ENCODE results near the gene PDF. TPM values are rescaled to one million over a fixed set of nuclear protein-coding genes. Genes with fewer than 3 reads are reported as not detected.
A peak's percentile ranks its signal among the peaks of the same experiment; 100 is the strongest.
"Not testable (repeated sequence)": the region's sequence is repeated elsewhere in the genome, so short reads cannot be mapped to it uniquely, and the experiment has no call there.

The PDF gene
- polyA plus RNA-seq, 1 donor, result 6.8 TPM

DNA sequence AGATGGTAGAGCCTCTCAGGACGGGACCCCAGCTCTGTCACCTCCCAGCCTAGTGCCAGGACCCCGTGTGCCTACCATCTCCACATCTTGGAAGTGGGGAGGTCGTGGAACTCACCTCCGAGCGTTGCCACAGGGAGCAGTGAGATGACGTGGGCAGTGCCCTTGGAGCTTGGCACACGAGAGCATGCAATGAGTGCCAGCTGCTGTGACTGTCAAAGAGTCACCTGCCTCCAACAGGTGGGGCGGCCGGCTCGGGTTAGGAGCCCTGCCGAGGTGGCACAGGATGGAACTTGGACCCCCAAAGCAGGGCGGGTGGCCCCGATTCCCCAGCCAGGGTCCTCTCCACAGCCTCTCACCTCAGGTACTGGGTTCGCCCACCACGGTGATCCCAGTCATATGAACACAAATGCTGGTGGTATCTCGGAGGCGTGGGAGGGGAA, 13.8 kb downstream of the PDF start:
- DNase-seq (ENCODE audit: low read depth), result no peak

DNA sequence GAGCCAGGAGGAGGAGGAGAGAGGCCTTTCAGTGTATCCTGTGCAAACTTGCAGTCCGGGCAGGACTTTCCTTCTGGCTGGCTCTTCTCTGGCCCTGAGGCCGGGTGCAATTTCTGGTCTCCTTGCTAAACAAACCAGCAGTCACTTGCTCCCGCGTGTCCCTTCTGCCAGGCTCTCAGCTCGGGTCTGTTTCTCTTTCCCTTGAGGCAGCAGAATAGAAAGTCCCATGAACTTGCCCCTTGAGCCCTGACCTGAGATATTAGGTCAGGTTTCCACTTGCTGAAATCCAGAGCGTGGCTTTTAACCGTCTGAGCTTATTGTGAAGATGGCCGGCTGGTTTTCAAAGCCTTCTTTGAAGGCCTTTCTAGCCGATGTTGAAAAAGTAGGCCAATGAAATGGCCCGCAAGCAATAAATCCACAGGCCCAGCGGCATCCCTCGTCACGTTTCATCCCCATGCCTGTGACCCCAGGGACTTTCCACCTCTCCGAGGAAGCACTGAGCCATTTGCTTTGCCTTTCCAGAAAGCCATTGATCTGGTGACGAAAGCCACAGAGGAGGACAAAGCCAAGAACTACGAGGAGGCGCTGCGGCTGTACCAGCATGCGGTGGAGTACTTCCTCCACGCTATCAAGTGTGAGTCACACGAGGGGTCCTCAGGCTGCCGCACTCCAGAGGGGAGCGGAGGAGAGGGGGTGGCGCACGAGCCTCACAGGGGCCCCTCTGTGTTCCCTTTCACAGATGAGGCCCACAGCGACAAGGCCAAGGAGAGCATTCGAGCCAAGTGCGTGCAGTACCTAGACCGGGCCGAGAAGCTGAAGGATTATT, 14.7 kb downstream of the PDF start:
- DNase-seq (ENCODE audit: low read depth), result no peak

DNA sequence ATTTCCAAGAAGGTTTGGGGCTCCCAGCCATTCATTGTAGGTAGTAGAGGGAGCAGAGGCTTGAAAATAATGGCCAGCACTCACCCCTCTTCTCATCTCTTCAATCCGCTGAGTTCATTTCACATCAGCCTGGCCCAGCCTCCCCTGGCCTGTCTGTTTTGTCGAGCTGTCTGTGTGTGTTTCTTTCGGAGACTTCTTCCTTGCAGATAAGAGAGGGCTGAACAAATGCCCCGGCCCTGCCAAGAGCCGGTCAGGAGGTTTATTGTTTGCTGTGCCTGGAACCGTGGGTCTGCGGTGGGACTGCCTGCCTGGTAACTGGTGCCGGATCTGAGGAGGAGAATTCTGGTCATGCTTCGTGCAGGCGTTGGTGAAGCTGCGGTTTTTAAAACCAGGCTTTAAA, 15.9 kb downstream of the PDF start:
- no peak for DNase-seq (ENCODE audit: low read depth)

- DNase-seq (ENCODE audit: low read depth), result no peak
Observed at GRCh38 chr16:69313469-69313868, 16.9 kb downstream of the PDF start.

- no peak for DNase-seq (ENCODE audit: low read depth)
Observed at GRCh38 chr16:69311533-69312387, 18.6 kb downstream of the PDF start.

DNA sequence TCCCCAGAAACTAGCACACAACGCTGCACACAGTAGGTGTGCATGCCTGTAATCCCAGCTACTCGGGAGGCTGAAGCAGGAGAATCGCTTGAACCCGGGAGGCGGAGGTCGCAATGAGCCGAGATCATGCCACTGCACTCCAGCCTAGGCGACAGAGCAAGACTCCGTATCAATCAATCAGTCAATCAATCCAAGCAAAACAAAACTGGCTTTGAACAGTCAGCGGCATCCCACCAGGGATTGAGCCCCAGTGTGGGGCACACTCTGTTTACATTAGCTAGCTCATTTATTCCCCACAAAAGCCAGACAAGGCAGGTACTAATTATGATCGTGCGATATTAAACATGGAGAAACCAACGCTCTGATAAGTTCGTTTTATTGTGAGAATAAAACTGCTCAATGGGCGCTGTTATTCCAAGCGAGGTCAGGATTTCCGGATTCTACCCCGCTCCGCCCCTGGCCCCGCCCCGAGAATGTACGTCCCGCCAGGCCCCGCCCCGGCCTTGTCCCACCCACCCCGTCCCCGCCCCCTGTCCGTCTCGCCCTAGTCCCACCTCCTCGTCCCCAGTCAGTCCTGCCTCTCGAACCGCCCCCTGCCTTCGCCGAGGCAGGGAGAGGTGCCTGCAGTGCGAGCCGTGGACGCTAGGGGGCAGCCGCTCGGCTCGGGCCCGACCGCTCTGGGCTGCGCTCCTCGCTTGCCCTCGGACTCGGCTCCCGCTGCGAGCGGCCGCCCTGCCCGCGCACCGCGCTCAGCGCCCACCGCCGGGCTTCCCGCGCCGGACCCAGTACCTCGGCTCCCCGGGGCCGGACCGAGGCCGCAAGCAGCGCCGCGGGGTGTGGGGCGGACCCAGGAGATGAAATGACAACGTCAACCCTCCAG, 19.5 kb downstream of the PDF start, which contains the start of gene VPS4A:
VPS4A (plus strand) TSS at position 698 of the 880 bp plus-strand sequence; CDS start at position 860, 162 bp downstream.
- DNase-seq (ENCODE audit: low read depth), result peak; percentile 79

DNA sequence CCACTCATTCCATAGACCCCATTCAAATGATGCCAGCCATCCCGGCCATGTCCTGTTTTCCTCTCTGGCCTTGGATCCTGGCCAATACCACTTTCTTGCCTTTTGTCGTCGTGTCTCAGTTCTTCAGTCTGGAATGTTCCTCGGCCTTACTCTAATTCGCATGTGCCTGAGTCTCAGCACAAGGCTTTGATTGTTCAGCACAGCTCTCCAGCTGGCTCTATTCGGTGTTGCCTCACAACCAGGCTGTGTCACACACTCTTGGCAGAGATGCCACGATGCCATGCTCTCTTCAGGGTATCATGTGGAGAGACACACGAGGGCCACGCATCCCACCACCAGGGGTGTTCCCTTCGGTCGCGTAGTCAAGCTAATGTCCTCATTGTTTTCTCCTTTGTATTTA, 21.1 kb downstream of the PDF start:
- no peak for DNase-seq (ENCODE audit: low read depth)

GRCh38 chr16:69307856-69308255, 22.5 kb downstream of the PDF start:
- DNase-seq (ENCODE audit: low read depth), result no peak

DNA sequence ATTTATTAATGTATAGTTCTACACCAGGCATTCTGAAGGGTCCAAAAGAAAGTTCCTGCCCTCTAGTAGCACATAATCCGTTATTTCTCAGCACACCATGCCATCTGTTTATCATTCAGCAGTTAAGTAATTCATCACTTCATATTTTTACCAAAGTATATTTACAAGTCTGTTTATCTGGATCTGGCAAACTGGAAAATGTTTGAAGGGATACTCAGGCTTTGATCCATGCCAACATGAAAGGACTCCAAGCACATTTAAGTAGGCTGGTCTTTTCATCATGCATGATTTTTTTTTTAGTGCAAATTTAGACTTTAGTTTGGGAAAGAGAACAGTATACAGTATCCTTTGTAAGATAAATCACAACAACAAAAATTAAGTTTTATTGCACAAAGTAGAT, 23.3 kb downstream of the PDF start:
- DNase-seq (ENCODE audit: low read depth), result no peak

GRCh38 chr16:69306031-69306430, 24.4 kb downstream of the PDF start:
- DNase-seq (ENCODE audit: low read depth), result no peak

GRCh38 chr16:69302301-69302700, 28.1 kb downstream of the PDF start:
- DNase-seq (ENCODE audit: low read depth), result no peak

DNA sequence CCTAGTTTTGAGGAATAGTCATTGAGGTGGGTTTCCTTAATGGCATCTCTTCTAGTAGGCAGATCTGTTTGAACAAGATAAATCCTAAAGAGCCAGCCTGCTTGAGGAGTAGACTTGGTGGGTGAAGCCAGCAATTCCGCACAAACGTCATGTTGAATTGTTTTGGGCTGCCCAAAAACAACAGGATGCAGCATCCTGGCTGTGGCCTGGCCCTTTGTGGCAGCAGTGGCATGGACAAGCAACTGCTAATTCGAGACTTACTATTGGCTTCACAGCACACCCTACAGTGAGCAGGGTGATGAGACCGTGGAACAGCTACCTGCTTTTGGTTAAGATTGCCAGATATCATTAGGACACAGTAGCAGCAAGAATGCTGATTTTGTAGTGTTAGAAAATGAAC, 28.5 kb downstream of the PDF start:
- DNase-seq (ENCODE audit: low read depth), result no peak

- DNase-seq (ENCODE audit: low read depth), result no peak
Observed at GRCh38 chr16:69301187-69301586, 29.2 kb downstream of the PDF start.

DNA sequence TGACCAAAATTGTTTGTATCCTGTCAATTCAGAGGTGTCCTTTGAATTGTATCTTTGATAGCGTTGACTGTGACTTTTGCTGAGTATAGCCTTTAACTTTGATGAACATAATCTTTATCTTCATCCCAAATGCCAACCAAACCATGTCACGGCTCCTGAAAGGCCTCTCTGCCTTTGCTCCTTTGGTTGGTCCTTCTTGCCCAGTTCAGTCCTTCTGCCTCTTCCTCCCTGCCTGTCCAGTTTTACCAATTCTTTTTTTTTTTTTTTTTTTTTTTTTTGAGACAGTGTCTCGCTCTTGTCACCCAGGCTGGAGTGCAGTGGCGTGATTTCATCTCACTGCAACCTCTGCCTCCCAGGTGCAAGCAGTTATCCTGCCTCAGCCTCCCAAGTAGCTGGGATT, 32.1 kb downstream of the PDF start:
- no peak for DNase-seq (ENCODE audit: low read depth)

DNA sequence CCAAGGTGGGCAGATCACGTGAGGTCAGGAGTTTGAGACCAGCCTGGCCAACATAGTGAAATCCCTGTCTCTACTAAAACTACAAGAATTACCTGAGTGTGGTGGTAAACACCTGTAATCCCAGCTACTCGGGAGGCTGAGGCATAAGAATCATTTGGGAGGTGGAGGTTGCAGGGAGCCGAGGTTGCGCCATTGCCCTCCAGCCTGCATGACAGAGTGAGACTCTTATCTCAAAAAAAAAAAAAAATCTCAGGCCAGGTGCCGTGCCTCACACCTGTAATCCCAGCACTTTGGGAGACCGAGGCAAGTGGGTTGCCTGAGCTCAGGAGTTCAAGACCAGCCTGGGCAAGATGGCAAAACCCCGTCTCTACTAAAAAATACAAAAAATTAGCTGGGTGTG, 33.6 kb downstream of the PDF start:
- DNase-seq (ENCODE audit: low read depth), result not testable (repeated sequence)

GRCh38 chr16:69294051-69294450, 36.3 kb downstream of the PDF start:
- no peak for DNase-seq (ENCODE audit: low read depth)

DNA sequence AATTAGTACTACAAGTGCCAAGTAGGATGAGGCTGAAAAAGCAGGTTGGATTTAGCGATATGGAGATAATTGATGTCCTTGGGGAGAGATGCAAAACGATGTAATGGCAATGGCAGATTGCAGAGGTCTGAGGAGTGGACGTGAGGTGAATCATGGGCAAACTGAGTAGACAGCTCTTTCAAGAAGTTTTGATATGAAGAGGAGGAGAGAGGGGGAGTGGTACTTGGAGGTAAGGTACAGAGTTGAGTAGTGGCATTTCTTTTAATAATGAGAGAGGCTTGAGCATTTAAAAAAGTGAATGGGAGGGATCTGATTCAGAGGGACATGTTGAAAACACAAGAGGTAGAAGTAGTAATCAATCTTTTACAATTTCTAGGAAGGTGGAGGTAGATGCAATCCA, 37.0 kb downstream of the PDF start:
- DNase-seq (ENCODE audit: low read depth), result no peak

GRCh38 chr16:69291657-69292056, 38.7 kb downstream of the PDF start:
- not testable (repeated sequence) for DNase-seq (ENCODE audit: low read depth)

GRCh38 chr16:69286941-69287713, 43.3 kb downstream of the PDF start:
- peak; percentile 66 for DNase-seq (ENCODE audit: low read depth)

DNA sequence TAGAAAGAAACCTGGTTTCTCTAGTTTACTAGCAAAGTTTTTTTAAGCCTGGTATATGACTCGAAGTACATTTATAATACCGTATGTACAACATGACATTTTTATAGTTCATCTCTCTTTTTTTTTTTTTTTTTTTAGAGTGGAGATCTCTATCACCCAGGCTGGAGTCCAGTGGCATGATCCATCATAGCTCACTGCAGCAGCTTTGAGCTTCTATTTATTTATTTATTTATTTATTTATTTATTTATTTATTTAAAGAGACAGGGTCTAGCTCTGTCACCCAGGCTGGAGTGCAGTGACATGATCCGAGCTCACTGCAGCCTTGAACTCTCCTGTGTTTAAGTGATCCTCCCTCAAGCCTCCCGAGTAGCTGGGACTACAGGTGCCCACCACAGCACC, 45.1 kb downstream of the PDF start:
- no peak for DNase-seq (ENCODE audit: low read depth)

DNA sequence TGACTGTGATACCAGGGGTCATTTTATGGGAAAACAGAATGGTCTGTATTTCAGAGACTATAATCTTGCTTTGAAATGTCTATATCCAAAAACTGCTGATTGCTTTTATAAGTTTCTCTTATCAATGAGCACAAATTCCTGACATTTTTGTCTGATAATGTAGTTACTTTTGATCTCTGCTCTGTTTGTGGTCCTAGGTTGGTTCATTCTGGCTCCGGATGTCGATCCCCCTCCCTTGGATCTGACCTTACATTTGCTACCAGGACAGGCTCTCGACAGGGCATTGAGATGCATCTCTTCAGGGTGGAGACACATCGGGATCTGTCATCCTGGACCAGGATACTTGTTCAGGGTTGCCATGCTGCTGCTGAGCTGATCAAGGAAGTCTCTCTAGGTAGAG, 46.5 kb downstream of the PDF start:
- DNase-seq (ENCODE audit: low read depth), result no peak
